GM23338 (cell line): ENCODE measurements around the gene ZNF326. TPM values are rescaled to one million over a fixed set of nuclear protein-coding genes. Genes with fewer than 3 reads are reported as not detected.

Experiments used
- ATAC-seq: fragments of 200-7000 bp; cut with Tn5 transposase; 3 replicates; pipeline ENCODE4 v1.9.1; 2020
- DNase-seq: peaks from one replicate; pipeline ENCODE4 v3.0.0-alpha.2; 2015; ENCODE audit warnings: low spot score
- H2AFZ ChIP-seq: fragments of 200-600 bp; sonication (generic); 2 replicates; pipeline ENCODE4 v1.8.0; 2016; ENCODE audit warnings: antibody characterized with exemption, mild to moderate bottlenecking, moderate library complexity
- H3F3A ChIP-seq: fragments of 200-600 bp; sonication (generic); replicated peaks from 2 replicates; pipeline ENCODE4 v1.8.0; 2017; ENCODE audit warnings: antibody characterized with exemption, mixed run types, low read depth
- H3K27ac ChIP-seq: fragments of 200-600 bp; sonication (generic); 2 replicates; pipeline ENCODE4 v1.6.1; 2016; ENCODE audit warnings: low read depth
- H3K27me3 ChIP-seq: fragments of 200-600 bp; sonication (generic); 2 replicates; pipeline ENCODE4 v1.8.0; 2016; ENCODE audit warnings: mild to moderate bottlenecking, mixed run types, moderate library complexity; ENCODE audit not compliant: insufficient read depth
- H3K36me3 ChIP-seq: fragments of 200-600 bp; sonication (generic); 2 replicates; pipeline ENCODE4 v1.8.0; 2016; ENCODE audit warnings: mild to moderate bottlenecking; ENCODE audit not compliant: insufficient read depth
- H3K4me1 ChIP-seq: fragments of 200-600 bp; sonication (generic); 2 replicates; pipeline ENCODE4 v1.8.0; 2016; ENCODE audit warnings: mild to moderate bottlenecking, moderate library complexity; ENCODE audit not compliant: insufficient read depth
- H3K4me2 ChIP-seq: fragments of 200-600 bp; sonication (generic); 2 replicates; pipeline ENCODE4 v1.7.1; 2017; ENCODE audit warnings: mixed run types
- H3K4me3 ChIP-seq: fragments of 200-600 bp; sonication (generic); 2 replicates; pipeline ENCODE4 v1.6.1; 2016; ENCODE audit warnings: mixed run types
- H3K79me2 ChIP-seq: fragments of 200-600 bp; sonication (generic); replicated peaks from 2 replicates; pipeline ENCODE4 v1.8.0; 2017; ENCODE audit warnings: mild to moderate bottlenecking; ENCODE audit not compliant: insufficient read depth
- H3K9me2 ChIP-seq: fragments of 200-600 bp; sonication (generic); 2 replicates; pipeline ENCODE4 v1.8.0; 2017; ENCODE audit not compliant: insufficient read depth
- H4K20me1 ChIP-seq: fragments of 200-600 bp; sonication (generic); replicated peaks from 2 replicates; pipeline ENCODE4 v1.8.0; 2017; ENCODE audit warnings: mild to moderate bottlenecking; ENCODE audit not compliant: insufficient read depth
- H3K27ac Mint-ChIP-seq: 2 replicates; pipeline ENCODE4 v1.8.0; 2020; ENCODE audit warnings: inconsistent platforms, mild to moderate bottlenecking, moderate library complexity, mixed read lengths
- H3K27me3 Mint-ChIP-seq: 3 replicates; pipeline ENCODE4 v1.8.0; 2022; ENCODE audit warnings: low read depth, mild to moderate bottlenecking, moderate library complexity, mixed read lengths, inconsistent platforms; ENCODE audit not compliant: insufficient read depth, poor library complexity
- H3K36me3 Mint-ChIP-seq: 3 replicates; pipeline ENCODE4 v1.8.0; 2021; ENCODE audit warnings: low read depth, mild to moderate bottlenecking, inconsistent platforms, moderate library complexity, mixed read lengths
- H3K4me1 Mint-ChIP-seq: 3 replicates; pipeline ENCODE4 v1.8.0; 2020; ENCODE audit warnings: mild to moderate bottlenecking, inconsistent platforms, mixed read lengths
- H3K4me3 Mint-ChIP-seq: 3 replicates; pipeline ENCODE4 v1.8.0; 2021; ENCODE audit warnings: moderate library complexity, mild to moderate bottlenecking, inconsistent platforms, mixed read lengths
- H3K9me3 Mint-ChIP-seq: 3 replicates; pipeline ENCODE4 v1.8.0; 2020; ENCODE audit warnings: moderate library complexity, mild to moderate bottlenecking, inconsistent platforms, mixed read lengths
- CREB1 ChIP-seq: fragments of 250-450 bp; sonication (Bioruptor Pico); IDR thresholded peaks from 2 replicates; pipeline ENCODE4 v1.5.0; 2020; ENCODE audit warnings: low read depth, mild to moderate bottlenecking, moderate library complexity
- CTCF ChIP-seq, 2 experiments: fragments of 200-600 bp in 1 of 2; sonication (generic) in 1 of 2; conservative IDR thresholded peaks; 2 replicates each; pipeline versions ENCODE4 v1.5.1 to v1.6.1; 2016 to 2017; ENCODE audit warnings: antibody characterized with exemption in 2 of 2, low read depth in 2 of 2, mild to moderate bottlenecking in 2 of 2, moderate library complexity in 1 of 2
- ETS1 ChIP-seq: IDR thresholded peaks from 2 replicates; pipeline ENCODE4 v1.6.1; 2016; ENCODE audit warnings: antibody characterized with exemption
- EZH2 ChIP-seq: fragments of 200-600 bp; sonication (generic); IDR thresholded peaks from one replicate; pipeline ENCODE4 v1.8.0; 2017; ENCODE audit warnings: antibody characterized with exemption, mild to moderate bottlenecking, low read depth; ENCODE audit not compliant: unreplicated experiment
- EZH2phosphoT487 ChIP-seq: fragments of 200-600 bp; sonication (generic); IDR thresholded peaks from one replicate; pipeline ENCODE4 v1.8.1; 2018; ENCODE audit warnings: antibody characterized with exemption; ENCODE audit not compliant: unreplicated experiment
- JUNB ChIP-seq: IDR thresholded peaks from one replicate; pipeline ENCODE4 v1.6.1; 2016; ENCODE audit warnings: antibody characterized with exemption; ENCODE audit not compliant: unreplicated experiment
- NANOG ChIP-seq: IDR thresholded peaks from 2 replicates; pipeline ENCODE4 v1.6.1; 2016; ENCODE audit warnings: antibody characterized with exemption, borderline replicate concordance
- POLR2AphosphoS5 ChIP-seq: IDR thresholded peaks from 2 replicates; pipeline ENCODE4 v1.6.1; 2016; ENCODE audit warnings: antibody characterized with exemption, low read depth
- REST ChIP-seq: IDR thresholded peaks from one replicate; pipeline ENCODE4 v1.6.1; 2018; ENCODE audit warnings: antibody characterized with exemption; ENCODE audit not compliant: unreplicated experiment
- STAT1 ChIP-seq: IDR thresholded peaks from one replicate; pipeline ENCODE4 v1.6.1; 2016; ENCODE audit warnings: antibody characterized with exemption; ENCODE audit not compliant: unreplicated experiment
- ZNF114 ChIP-seq: fragments of 250-450 bp; sonication (Bioruptor Pico); IDR thresholded peaks from 2 replicates; pipeline ENCODE4 v1.5.0; 2020; ENCODE audit warnings: mild to moderate bottlenecking, moderate library complexity
- ZNF331 ChIP-seq: fragments of 250-450 bp; sonication (Bioruptor Pico); IDR thresholded peaks from 2 replicates; pipeline ENCODE4 v1.5.0; 2020; ENCODE audit warnings: low read depth, mild to moderate bottlenecking, moderate library complexity
- ZNF462 ChIP-seq: fragments of 250-450 bp; sonication (Bioruptor Pico); IDR thresholded peaks from 2 replicates; pipeline ENCODE4 v1.5.0; 2020; ENCODE audit warnings: mild to moderate bottlenecking, moderate library complexity
- polyA plus RNA-seq: library from polyadenylated mRNA; unstranded; fragments of >200 nt; fragmentation: Nextera tagmentation; extraction: Ambion mirVana; gene quantifications from 2 replicates; pipeline ENCODE4 v1.2.1, GENCODE V29; 2016
- total RNA-seq: library from RNA; depleted of rRNA; stranded (reverse); fragments of >200 nt; shearing (Covaris generic); gene quantifications from 2 replicates; pipeline ENCODE4 v1.2.3, GENCODE V29; 2014

The ZNF326 gene
- total and polyA plus RNA-seq, 2 experiments from 2014 or later = 28.6 to 35.1 TPM

- Mint-ChIP-seq H3K27ac (no peak overlapping the region), H3K27me3 (no peaks in the 10 kb centered on the region), H3K36me3 (no peaks in the 10 kb centered on the region; the same call in 2 of the 3 replicates), H3K4me1 (peaks cover 22% of the 10 kb centered on the region), H3K4me3 (no peak overlapping the region), H3K9me3 (no peaks in the 10 kb centered on the region)
- no peak overlapping the region for H3K27ac ChIP-seq
- H4K20me1 ChIP-seq = no peaks in the 10 kb centered on the region
- no peak overlapping the region for H3K4me2 ChIP-seq
- no peaks in the 10 kb centered on the region for H3K79me2 ChIP-seq
- no peaks in the 10 kb centered on the region for H3F3A ChIP-seq
- no peak for ATAC-seq
- H3K4me3 ChIP-seq = no peak overlapping the region
- DNase-seq = no peak
- peaks cover 5% of the 10 kb centered on the region; the same call in 1 of the 2 replicates for H3K4me1 ChIP-seq
- H3K36me3 ChIP-seq = no peaks in the 10 kb centered on the region
- TF ChIP-seq STAT1 = no peak
- no peak for TF ChIP-seq ETS1
- TF ChIP-seq ZNF114 (CRISPR knock-in tag) = no peak
- no peak for TF ChIP-seq REST
- TF ChIP-seq ZNF462 (CRISPR knock-in tag) = no peak
- no peak for TF ChIP-seq ZNF331 (CRISPR knock-in tag)
- TF ChIP-seq EZH2phosphoT487 = no peak
- no peak for TF ChIP-seq EZH2
- no peak for TF ChIP-seq NANOG
- TF ChIP-seq JUNB = no peak
- TF ChIP-seq CREB1 (CRISPR knock-in tag) = no peak
- TF ChIP-seq POLR2AphosphoS5 = no peak
- no peak for TF ChIP-seq CTCF (conservative IDR thresholded peaks at IDR 0.05; ENCODE audit: low read depth in 2 of 2)
- no peaks in the 10 kb centered on the region for H3K27me3 ChIP-seq
- no peaks in the 10 kb centered on the region for H3K9me2 ChIP-seq
- H2AFZ ChIP-seq = no peak overlapping the region
Observed at GRCh38 chr1:89989099-89989498, 5.8 kb upstream of the ZNF326 start.
